B cell (primary cell): ENCODE measurements around the gene RMDN3. TPM values are rescaled to one million over a fixed set of nuclear protein-coding genes. Genes with fewer than 3 reads are reported as not detected.

Experiments
- ATAC-seq: fragments of 200-7000 bp; cut with Tn5 transposase; one replicate; pipeline ENCODE4 v1.10.0; 2021; ENCODE audit warnings: low read depth, mild to moderate bottlenecking, moderate number of reproducible peaks, moderate library complexity
- CTCF ChIA-PET: fragments of 350-600 bp; sonication (Branson Sonifier 250); formaldehyde crosslinking; loops from one replicate; lab custom pipeline; 2021; ENCODE audit warnings: antibody characterized with exemption, inconsistent platforms; lab: Charles Lee
- POLR2A ChIA-PET: fragments of 350-600 bp; sonication (Branson Sonifier 250); formaldehyde crosslinking; loops from one replicate; lab custom pipeline; 2021; ENCODE audit warnings: antibody characterized with exemption; lab: Charles Lee
- DNase-seq: peaks from one replicate; pipeline ENCODE4 v3.0.0; 2013
- H2AFZ ChIP-seq: 2 replicates; pipeline ENCODE4 v1.6.1; 2012; ENCODE audit warnings: mild to moderate bottlenecking, low read depth, low read length; ENCODE audit not compliant: insufficient read depth, poor library complexity, severe bottlenecking
- H3K27ac ChIP-seq, 2 donors: 1 replicate in 1 of 2; 2 replicates in 1 of 2; pipeline ENCODE4 v1.5.1; 2012 to 2013; ENCODE audit warnings: low read length in 2 of 2, mild to moderate bottlenecking in 2 of 2, moderate library complexity in 1 of 2
- H3K27me3 ChIP-seq, 4 experiments: fragments of 200-600 bp in 1 of 4; sonication (generic) in 1 of 4; replicated peaks in 1 of 4; 1 replicate in 2 of 4; 2 replicates in 2 of 4; pipeline versions ENCODE4 v1.6.1 to v1.7.0; 2013 to 2016; ENCODE audit warnings: low read length in 3 of 4, mild to moderate bottlenecking in 2 of 4, mixed read lengths in 1 of 4, moderate library complexity in 1 of 4; ENCODE audit not compliant: insufficient read depth in 4 of 4, control insufficient read depth in 3 of 4; ENCODE audit errors: control extremely low read depth in 1 of 4
- H3K36me3 ChIP-seq, 2 experiments: replicated peaks in 1 of 2; 1 replicate in 1 of 2; 2 replicates in 1 of 2; pipeline versions ENCODE4 v1.6.1 to v1.7.1; 2013; ENCODE audit warnings: low read length in 1 of 2; ENCODE audit not compliant: insufficient read depth in 2 of 2, control insufficient read depth in 1 of 2; ENCODE audit errors: control extremely low read depth in 1 of 2, extremely low read depth in 1 of 2
- H3K4me1 ChIP-seq, 2 donors: fragments of 200-600 bp in 1 of 2; sonication (generic) in 1 of 2; 1 replicate in 1 of 2; 2 replicates in 1 of 2; pipeline versions ENCODE4 v1.5.1 to v1.6.1; 2013 to 2017; ENCODE audit warnings: low read length in 2 of 2; ENCODE audit not compliant: control insufficient read depth in 2 of 2, insufficient read depth in 2 of 2
- H3K4me2 ChIP-seq: replicated peaks from 2 replicates; pipeline ENCODE3; 2012; ENCODE audit warnings: mild to moderate bottlenecking, low read depth, low read length; ENCODE audit not compliant: poor library complexity, severe bottlenecking
- H3K4me3 ChIP-seq, 5 experiments: fragments of 200-600 bp in 1 of 5; sonication (generic) in 1 of 5; 1 replicate in 3 of 5; 2 replicates in 2 of 5; pipeline versions ENCODE4 v1.5.1 to v1.7.0; 2011 to 2016; ENCODE audit warnings: low read length in 4 of 5, mild to moderate bottlenecking in 4 of 5, low read depth in 2 of 5, control low read depth in 1 of 5, moderate library complexity in 1 of 5; ENCODE audit not compliant: insufficient read depth in 1 of 5; ENCODE audit errors: control extremely low read depth in 1 of 5, extremely low read depth in 1 of 5
- H3K79me2 ChIP-seq: fragments of 200-600 bp; sonication (generic); one replicate; pipeline ENCODE4 v1.6.0; 2016; ENCODE audit warnings: low read length; ENCODE audit not compliant: control insufficient read depth, insufficient read depth
- H3K9ac ChIP-seq: fragments of 200-600 bp; sonication (generic); 2 replicates; pipeline ENCODE4 v1.6.1; 2017; ENCODE audit warnings: mild to moderate bottlenecking, low read length, moderate library complexity
- H3K9me3 ChIP-seq, 3 donors: one replicate each; pipeline versions ENCODE4 v1.6.1 to v1.7.1; 2013; ENCODE audit warnings: low read length in 2 of 3; ENCODE audit not compliant: control insufficient read depth in 2 of 3, insufficient read depth in 1 of 3; ENCODE audit errors: control extremely low read depth in 1 of 3
- H4K20me1 ChIP-seq: 2 replicates; pipeline ENCODE4 v1.6.0; 2012; ENCODE audit warnings: mild to moderate bottlenecking, low read length; ENCODE audit not compliant: insufficient read depth, control insufficient read depth, poor library complexity, severe bottlenecking
- H3K27ac Mint-ChIP-seq: one replicate; pipeline ENCODE4 v1.8.0; 2021; ENCODE audit warnings: mixed read lengths
- H3K27me3 Mint-ChIP-seq: one replicate; pipeline ENCODE4 v1.8.0; 2021; ENCODE audit warnings: mixed read lengths
- H3K4me1 Mint-ChIP-seq: one replicate; pipeline ENCODE4 v1.8.0; 2021; ENCODE audit warnings: mixed read lengths
- H3K4me3 Mint-ChIP-seq: one replicate; pipeline ENCODE4 v1.8.0; 2021; ENCODE audit warnings: mixed read lengths
- H3K9me3 Mint-ChIP-seq: one replicate; pipeline ENCODE4 v1.8.0; 2022; ENCODE audit warnings: mixed read lengths; ENCODE audit not compliant: insufficient read depth
- CTCF ChIP-seq: fragments of 200-600 bp; IDR thresholded peaks from one replicate; pipeline ENCODE4 v1.8.0; 2022; ENCODE audit warnings: antibody characterized with exemption, mild to moderate bottlenecking
- EZH2 ChIP-seq: IDR thresholded peaks from 2 replicates; pipeline ENCODE4 v1.6.1; 2012; ENCODE audit warnings: borderline replicate concordance, low read depth, mild to moderate bottlenecking, moderate library complexity, low read length; ENCODE audit not compliant: insufficient read depth, poor library complexity, severe bottlenecking
- WGBS: methylation state at CpG from one replicate; pipeline ENCODE4 v1.1.5; 2013; ENCODE audit warnings: missing lambda C conversion rate; ENCODE audit not compliant: insufficient coverage; 5-methylcytosine and 5-hydroxymethylcytosine counted together
- intact Hi-C: fragments of 100-400 bp; cut with micrococcal nuclease; formaldehyde crosslinking; loops from one replicate; pipeline ENCODE4 v1.10.0; 2022
- polyA plus RNA-seq: library from polyadenylated mRNA; depleted of rRNA; stranded (reverse); fragments of >200 nt; gene quantifications from 2 replicates; pipeline ENCODE4 v1.2.3, GENCODE V29; 2012
- total RNA-seq, 2 donors: library from RNA; stranded (reverse); fragments of 120-200 nt in 1 of 2; gene quantifications; 1 replicate in 1 of 2; 2 replicates in 1 of 2; pipeline versions ENCODE4 v1.2.3 to v1.2.4, GENCODE V29; 2013 to 2022

RMDN3 gene
- total and polyA plus RNA-seq, 2 donors (not counting 1 experiment from before 2014, with no cell fraction given) = 12.4 to 22.1 TPM

DNA sequence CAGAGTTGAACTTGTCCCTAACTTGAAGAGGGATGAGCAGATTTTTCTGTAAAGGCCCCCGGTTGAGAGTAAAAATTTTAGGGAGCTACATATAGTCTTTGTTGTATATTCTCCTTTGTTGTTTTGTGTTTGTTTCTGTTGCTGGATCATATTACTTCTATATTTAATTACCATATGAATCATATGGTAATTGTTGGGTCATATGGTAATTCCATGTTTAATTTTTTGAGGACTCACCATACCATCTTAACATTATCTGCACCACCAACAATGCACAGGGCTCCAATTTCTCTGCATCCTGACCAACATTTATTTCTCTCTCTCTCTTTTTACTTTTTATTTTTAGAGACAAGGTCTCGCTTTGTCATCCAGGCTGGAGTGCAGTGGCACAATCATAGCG is 44.5 kb upstream of the RMDN3 start:
- Mint-ChIP-seq H3K4me3 (no peak overlapping the region), H3K27ac (no peak overlapping the region), H3K4me1 (peaks cover 18% of the 10 kb centered on the region), H3K27me3 (no peaks in the 10 kb centered on the region), H3K9me3 (no peaks in the 10 kb centered on the region)
- peaks cover 96% of the 10 kb centered on the region for H3K79me2 ChIP-seq
- no peaks in the 10 kb centered on the region for H3K27me3 ChIP-seq
- ATAC-seq (no peak), DNase-seq (no peak)
- H4K20me1 ChIP-seq = peaks cover 47% of the 10 kb centered on the region
- intact Hi-C loops = no loop called here
- WGBS = 100% methylated on average over 1 of the region's 3 CpGs
- H3K4me3 ChIP-seq = no peak overlapping the region
- no peak overlapping the region for H3K9ac ChIP-seq
- ChIA-PET POLR2A (no interaction called here), CTCF (interaction anchor here (0.7 kb wide), 1 partner anchor 121 kb away, joined by 3 read pairs; no protein-coding TSS in a partner anchor)
- no peak overlapping the region for H3K4me2 ChIP-seq
- H3K36me3 ChIP-seq = peaks cover 0 to 6% of the 10 kb centered on the region in 2 experiments
- H3K4me1 ChIP-seq = no peaks in the 10 kb centered on the region
- H2AFZ ChIP-seq = no peak overlapping the region
- no peaks in the 10 kb centered on the region for H3K9me3 ChIP-seq
- TF ChIP-seq CTCF = no peak
- no peak for TF ChIP-seq EZH2
- no peak overlapping the region for H3K27ac ChIP-seq

- Histone ChIP-seq H3K9ac (no peak overlapping the region), H3K4me1 (no peaks in the 10 kb centered on the region), H3K9me3 (no peaks in the 10 kb centered on the region), H4K20me1 (peaks cover 37% of the 10 kb centered on the region), H3K36me3 (peaks cover 0 to 21% of the 10 kb centered on the region in 2 experiments), H3K4me3 (no peak overlapping the region), H3K4me2 (no peak overlapping the region), H2AFZ (no peak overlapping the region), H3K27me3 (no peaks in the 10 kb centered on the region), H3K27ac (no peak overlapping the region), H3K79me2 (peaks cover 92% of the 10 kb centered on the region)
- Mint-ChIP-seq H3K4me3 (no peak overlapping the region), H3K9me3 (no peaks in the 10 kb centered on the region), H3K4me1 (peaks cover 14% of the 10 kb centered on the region), H3K27ac (no peak overlapping the region), H3K27me3 (no peaks in the 10 kb centered on the region)
- ATAC-seq (no peak), DNase-seq (no peak)
- ChIA-PET POLR2A (interaction anchor here (0.5 to 0.7 kb wide), 2 partner anchors 12 to 21 kb away, joined by 4 to 5 read pairs; no protein-coding TSS in a partner anchor), CTCF (interaction anchor here (0.8 to 1.5 kb wide), 2 partner anchors 11 to 14 kb away, joined by 3 to 6 read pairs; no protein-coding TSS in a partner anchor)
- TF ChIP-seq CTCF (no peak), EZH2 (no peak)
- no CpG with 5 or more reads among the region's 5 CpGs for WGBS
- intact Hi-C loops = no loop called here
Measured at GRCh38 chr15:40796512-40796911, 41.5 kb upstream of the RMDN3 start.
